GM12878 (cell line): Measurements from ENCODE around the gene ALG5. TPM values are rescaled to one million over a fixed set of nuclear protein-coding genes. Genes with fewer than 3 reads are reported as not detected.
A peak's percentile ranks its signal among the peaks of the same experiment; 100 is the strongest.

Experiments used
- ATAC-seq: fragments of 200-7000 bp; cut with Tn5 transposase; 3 replicates; pipeline ENCODE4 v1.9.1; 2020; ENCODE audit warnings: mild to moderate bottlenecking, moderate library complexity
- BruUV-seq: library from RNA; stranded (reverse); fragments of 400-500 nt; replicated peaks from 2 replicates; lab custom pipeline; 2021; lab: Mats Ljungman, UMichigan
- CTCF ChIA-PET: fragments of 300-600 bp; sonication (Branson Sonifier 250); formaldehyde crosslinking; extraction: SDS; loops from one replicate; lab custom pipeline; 2021; ENCODE audit warnings: inconsistent platforms; lab: Yijun Ruan, JAX
- POLR2A ChIA-PET: fragments of 350-600 bp; formaldehyde crosslinking; extraction: SDS; loops from one replicate; lab custom pipeline; 2021; ENCODE audit warnings: inconsistent platforms; lab: Charles Lee
- RAD21 ChIA-PET: fragments of 300-600 bp; sonication (Branson Sonifier 250); formaldehyde crosslinking; loops from one replicate; lab custom pipeline; 2023; ENCODE audit warnings: antibody characterized with exemption; ENCODE audit not compliant: unreplicated experiment; lab: Charles Lee
- SMC1A ChIA-PET: fragments of 300-600 bp; sonication (Branson Sonifier 250); formaldehyde crosslinking; loops from one replicate; lab custom pipeline; 2023; ENCODE audit not compliant: unreplicated experiment, uncharacterized antibody; lab: Charles Lee
- DNase-seq: peaks from one replicate; pipeline ENCODE4 v3.0.0-alpha.2; 2011; ENCODE audit warnings: low read depth, low spot score
- FAIRE-seq: peaks from 3 replicates; lab custom pipeline; 2011; peaks lifted over from hg19 to GRCh38; lab: Jason Lieb, UNC
- H2AFZ ChIP-seq: 2 replicates; pipeline ENCODE4 v1.6.0; 2011; ENCODE audit warnings: low read depth, low read length, control low read depth; ENCODE audit not compliant: control insufficient read depth
- H3K27ac ChIP-seq: 2 replicates; pipeline ENCODE4 v1.5.1; 2011; ENCODE audit warnings: control low read depth; ENCODE audit not compliant: control insufficient read depth, insufficient read depth
- H3K27me3 ChIP-seq, 2 experiments: replicated peaks in 1 of 2; 2 replicates each; pipeline versions ENCODE4 v1.6.0 to v1.6.1; 2011; ENCODE audit warnings: low read length in 1 of 2; ENCODE audit not compliant: control insufficient read depth in 2 of 2, insufficient read depth in 2 of 2
- H3K36me3 ChIP-seq, 2 experiments: 2 replicates each; pipeline ENCODE4 v1.5.1; 2011; ENCODE audit warnings: low read length in 1 of 2; ENCODE audit not compliant: control insufficient read depth in 2 of 2, insufficient read depth in 2 of 2
- H3K4me1 ChIP-seq: 2 replicates; pipeline ENCODE4 v1.6.1; 2011; ENCODE audit warnings: mild to moderate bottlenecking, low read length, moderate library complexity, mixed read lengths; ENCODE audit not compliant: control insufficient read depth, insufficient read depth
- H3K4me2 ChIP-seq: 2 replicates; pipeline ENCODE4 v1.6.0; 2011; ENCODE audit warnings: control low read depth; ENCODE audit not compliant: control insufficient read depth, insufficient read depth
- H3K4me3 ChIP-seq: fragments of 200-600 bp; sonication (generic); 2 replicates; pipeline ENCODE4 v1.5.1; 2016
- H3K79me2 ChIP-seq: 2 replicates; pipeline ENCODE4 v1.6.0; 2011; ENCODE audit warnings: low read length; ENCODE audit not compliant: control insufficient read depth, insufficient read depth
- H3K9ac ChIP-seq: 2 replicates; pipeline ENCODE4 v1.8.0; 2011; ENCODE audit warnings: low read length, control low read depth, mixed read lengths; ENCODE audit not compliant: control insufficient read depth, insufficient read depth
- H3K9me3 ChIP-seq: replicated peaks from 3 replicates; pipeline ENCODE4 v1.5.1; 2011; ENCODE audit warnings: mild to moderate bottlenecking, low read length; ENCODE audit not compliant: control insufficient read depth, insufficient read depth
- H4K20me1 ChIP-seq: 2 replicates; pipeline ENCODE4 v1.6.0; 2011; ENCODE audit not compliant: control insufficient read depth, insufficient read depth
- CEBPB ChIP-seq, 2 experiments: fragments of 150-350 bp in 1 of 2; IDR thresholded peaks; 2 replicates each; pipeline ENCODE4 v1.6.1; 2012 to 2014; ENCODE audit warnings: low read depth in 2 of 2, low read length in 2 of 2, borderline replicate concordance in 1 of 2, inconsistent platforms in 1 of 2
- CHD2 ChIP-seq: IDR thresholded peaks from 2 replicates; pipeline ENCODE4 v1.6.1; 2011; ENCODE audit warnings: low read depth, low read length, improper control_type of control experiment, borderline replicate concordance
- DPF2 ChIP-seq: fragments of 450-650 bp; IDR thresholded peaks from 2 replicates; pipeline ENCODE4 v1.6.1; 2017; ENCODE audit warnings: mild to moderate bottlenecking
- E2F4 ChIP-seq: IDR thresholded peaks from 2 replicates; pipeline ENCODE4 v1.6.1; 2012; ENCODE audit warnings: low read depth, low read length, improper control_type of control experiment
- ESRRA ChIP-seq: IDR thresholded peaks from 2 replicates; pipeline ENCODE4 v1.6.1; 2012; ENCODE audit warnings: mild to moderate bottlenecking, low read length, improper control_type of control experiment
- JUNB ChIP-seq: IDR thresholded peaks from 2 replicates; pipeline ENCODE4 v1.6.1; 2016; ENCODE audit warnings: antibody characterized with exemption, mild to moderate bottlenecking
- NR2C1 ChIP-seq: fragments of 450-650 bp; IDR thresholded peaks from 2 replicates; pipeline ENCODE4 v1.6.1; 2017; ENCODE audit warnings: antibody characterized with exemption, mild to moderate bottlenecking, moderate library complexity
- RCOR1 ChIP-seq: conservative IDR thresholded peaks from 2 replicates; pipeline ENCODE4 v1.6.1; 2012; ENCODE audit warnings: low read depth, low read length, improper control_type of control experiment
- SMAD5 ChIP-seq: IDR thresholded peaks from 2 replicates; pipeline ENCODE4 v1.6.1; 2016; ENCODE audit warnings: antibody characterized with exemption, low read depth
- ZBTB40 ChIP-seq: fragments of 450-650 bp; IDR thresholded peaks from 2 replicates; pipeline ENCODE4 v1.6.1; 2016; ENCODE audit warnings: mild to moderate bottlenecking, moderate library complexity, borderline replicate concordance
- ZNF274 ChIP-seq: IDR thresholded peaks from one replicate; pipeline ENCODE4 v1.8.0; 2011; ENCODE audit not compliant: insufficient read length, insufficient read depth
- WGBS: methylation state at CpG from one replicate; pipeline ENCODE4 v1.1.6; 2016; ENCODE audit warnings: low lambda C conversion rate; ENCODE audit not compliant: insufficient replicate concordance, insufficient coverage; ENCODE audit errors: missing lambda C conversion rate; 5-methylcytosine and 5-hydroxymethylcytosine counted together
- in situ Hi-C: fragments of 300-500 bp; cut with MboI; formaldehyde crosslinking; loops from 9 replicates; pipeline ENCODE4 v1.14.3; 2018; ENCODE audit warnings: mixed read lengths
- intact Hi-C: fragments of 100-400 bp; cut with micrococcal nuclease; formaldehyde crosslinking; loops from one replicate; pipeline ENCODE4 v1.14.2; 2022; ENCODE audit not compliant: unreplicated experiment
- polyA plus RNA-seq, 11 experiments: library from polyadenylated mRNA; depleted of rRNA in 4 of 11; unstranded in 6 of 11; stranded (reverse) in 5 of 11; fragments of >200 nt; fragmentation: Nextera tagmentation in 4 of 11; fragmentation: Illumina TruSeq in 1 of 11; extraction: Ambion mirVana in 4 of 11; extraction: Trizol in 1 of 11; gene quantifications; 1 replicate in 1 of 11; 2 replicates in 10 of 11; pipeline versions ENCODE4 v1.2.1 to v1.2.3, GENCODE V29; 2011 to 2016; ENCODE audit warnings: inconsistent platforms in 2 of 11, missing spikeins in 2 of 11, low read depth in 1 of 11
- total RNA-seq, 4 experiments: library from RNA; depleted of rRNA in 3 of 4; stranded (reverse); fragments of >200 nt in 3 of 4; fragmentation: Illumina TruSeq in 1 of 4; extraction: Trizol in 1 of 4; gene quantifications; 2 replicates each; pipeline versions ENCODE4 v1.2.1 to v1.2.3, GENCODE V29; 2013 to 2021

The ALG5 gene
- total and polyA plus RNA-seq, 10 of the 15 experiments (the other 5 are each of a cell fraction or from before 2014, with no cell fraction given), result 23.9 to 82.2 (median 42.5) TPM

DNA sequence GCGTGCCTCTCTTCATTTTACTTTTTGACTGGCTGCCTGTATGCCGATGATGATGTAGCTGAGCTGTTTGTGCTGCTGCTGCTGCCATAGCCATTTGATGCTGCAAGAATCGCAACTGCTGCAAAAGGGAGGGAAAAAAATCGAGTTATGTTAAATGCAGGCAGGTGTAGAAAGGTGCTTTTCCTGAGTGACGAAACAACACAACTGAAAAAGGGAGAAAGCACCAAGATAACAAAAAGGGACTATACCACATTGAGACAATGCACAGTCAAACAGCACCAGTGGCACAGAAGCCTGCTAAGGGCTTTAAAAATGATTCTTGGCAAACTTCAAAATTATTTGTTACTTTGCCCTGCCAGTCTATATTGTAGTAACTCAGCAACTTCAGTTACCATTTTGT is 10.6 kb upstream of the ALG5 start (continued):
- TF ChIP-seq ZNF274 (no peak), ESRRA (no peak), CHD2 (no peak), JUNB (no peak), DPF2 (no peak), NR2C1 (no peak)
- TF ChIP-seq, all 136 proteins: peak for 0

DNA sequence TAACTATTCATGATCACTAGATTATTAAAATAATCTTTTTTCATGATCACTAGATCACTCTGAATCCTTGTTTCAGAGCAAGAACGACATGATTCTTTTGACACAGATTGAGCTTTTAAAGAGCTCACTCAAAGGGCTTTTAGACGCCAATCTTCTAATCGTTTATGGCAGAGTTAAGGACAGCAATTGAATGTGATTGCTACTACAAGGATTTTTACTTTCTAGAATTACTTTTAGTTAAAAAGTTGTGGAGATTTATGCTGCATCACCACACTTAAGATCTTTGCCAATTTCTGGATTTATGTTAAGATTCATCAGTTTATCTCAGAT is 2.7 kb upstream of the ALG5 start:
- Histone ChIP-seq H3K79me2 (peaks cover 36% of the 10 kb centered on the region), H2AFZ (no peak overlapping the region), H3K4me3 (peak overlapping the region; percentile 82), H3K27ac (peak overlapping the region; percentile 92), H4K20me1 (no peaks in the 10 kb centered on the region), H3K27me3 (no peaks in the 10 kb centered on the region), H3K9ac (peak overlapping the region; percentile 86), H3K4me2 (peak overlapping the region; percentile 85), H3K36me3 (peaks cover 0 to 12% of the 10 kb centered on the region in 2 experiments; a peak in 2 of 4 replicates), H3K9me3 (no peaks in the 10 kb centered on the region), H3K4me1 (peaks cover 4% of the 10 kb centered on the region; the same call in 1 of the 2 replicates)
- RAD21 ChIA-PET, result no interaction called here
- 33% methylated on average over 3 of the region's 3 CpGs for WGBS
- no TSS peak for BruUV-seq
- no peak for ATAC-seq
- POLR2A ChIA-PET, result no interaction called here
- DNase-seq, result no peak
- in situ Hi-C loops (no loop called here), intact Hi-C loops (loop anchor here (2.0 kb wide), 1 partner anchor 57 kb away; the partner anchor contains the start of gene SUPT20H)
- FAIRE-seq, result no peak
- CTCF ChIA-PET, result interaction anchor here (1.5 kb wide), 1 partner anchor 46 kb away, joined by 4 read pairs; no protein-coding TSS in a partner anchor
- SMC1A ChIA-PET, result interaction anchor here (1.0 kb wide), 1 partner anchor 10 kb away, joined by 3 read pairs; no protein-coding TSS in a partner anchor
- no peak for TF ChIP-seq CEBPB (IDR thresholded peaks at IDR 0.05; ENCODE audit: borderline replicate concordance in 1 of 2, low read depth in 2 of 2, low read length in 2 of 2)
- no peak for TF ChIP-seq RCOR1
- TF ChIP-seq ZBTB40, result no peak
- no peak for TF ChIP-seq SMAD5
- TF ChIP-seq E2F4, result no peak
